A549 (cell line): ENCODE results near the gene COPE. TPM values are rescaled to one million over a fixed set of nuclear protein-coding genes. Genes with fewer than 3 reads are reported as not detected.

Experiments
- ATAC-seq, 2 experiments: fragments of 200-7000 bp in 1 of 2; fragments of >200 bp in 1 of 2; cut with Nextera tagmentation in 1 of 2; cut with Tn5 transposase in 1 of 2; 3 replicates each; pipeline versions ENCODE4 v1.8.0 to v1.9.1; 2018 to 2020; ENCODE audit warnings: mild to moderate bottlenecking in 1 of 2, moderate library complexity in 1 of 2
- CTCF ChIA-PET: fragments of 300-600 bp; sonication (Branson Sonifier 250); formaldehyde crosslinking; extraction: SDS; loops from one replicate; lab custom pipeline; 2021; ENCODE audit warnings: antibody characterized with exemption, inconsistent platforms; lab: Yijun Ruan, JAX
- POLR2A ChIA-PET: fragments of 350-600 bp; formaldehyde crosslinking; extraction: SDS; loops from one replicate; lab custom pipeline; 2021; ENCODE audit warnings: antibody characterized with exemption, inconsistent platforms; lab: Yijun Ruan, JAX
- DNase-seq, 2 experiments: peaks; one replicate each; pipeline versions ENCODE4 v3.0.0 to v3.0.0-alpha.2; 2011 to 2016; ENCODE audit warnings: low read depth in 1 of 2, low spot score in 1 of 2
- FAIRE-seq: peaks from 2 replicates; lab custom pipeline; 2011; peaks lifted over from hg19 to GRCh38; lab: Jason Lieb, UNC
- H3K27ac ChIP-seq, 2 experiments: fragments of >200 bp; sonication (Bioruptor Twin); formaldehyde crosslinking; 3 replicates each; pipeline ENCODE4 v1.5.1; 2016 to 2017
- H3K4me1 ChIP-seq: fragments of >200 bp; sonication (Bioruptor Twin); formaldehyde crosslinking; 3 replicates; pipeline ENCODE4 v1.6.1; 2016
- H3K4me2 ChIP-seq: fragments of >200 bp; sonication (Bioruptor Twin); formaldehyde crosslinking; 3 replicates; pipeline ENCODE4 v1.6.1; 2016
- H3K4me3 ChIP-seq: fragments of >200 bp; sonication (Bioruptor Twin); formaldehyde crosslinking; 3 replicates; pipeline ENCODE4 v1.5.1; 2016
- H3K9me3 ChIP-seq: fragments of >200 bp; sonication (Bioruptor Twin); formaldehyde crosslinking; 3 replicates; pipeline ENCODE4 v1.6.1; 2016
- CBX2 ChIP-seq: fragments of 200-600 bp; sonication (generic); IDR thresholded peaks from 2 replicates; pipeline ENCODE4 v1.6.1; 2016; ENCODE audit warnings: low read depth, mild to moderate bottlenecking, borderline replicate concordance
- CHD2 ChIP-seq: fragments of 150-350 bp; IDR thresholded peaks from 2 replicates; pipeline ENCODE4 v1.6.1; 2014; ENCODE audit warnings: low read length; ENCODE audit not compliant: partially characterized antibody
- CHD4 ChIP-seq: fragments of 200-600 bp; sonication (generic); IDR thresholded peaks from 2 replicates; pipeline ENCODE4 v1.6.1; 2016; ENCODE audit warnings: antibody characterized with exemption, mild to moderate bottlenecking, borderline replicate concordance
- FOSB ChIP-seq: fragments of 250-450 bp; sonication (Bioruptor Pico); IDR thresholded peaks from 2 replicates; pipeline ENCODE4 v1.5.0; 2020; ENCODE audit warnings: mild to moderate bottlenecking, moderate library complexity
- GATA3 ChIP-seq: IDR thresholded peaks from 2 replicates; pipeline ENCODE4 v1.6.1; 2012; ENCODE audit warnings: borderline replicate concordance
- HOXB5 ChIP-seq: fragments of 250-450 bp; sonication (Bioruptor Pico); IDR thresholded peaks from 2 replicates; pipeline ENCODE4 v1.5.0; 2020; ENCODE audit warnings: mild to moderate bottlenecking, moderate library complexity
- KDM5A ChIP-seq: fragments of 200-600 bp; sonication (generic); IDR thresholded peaks from 2 replicates; pipeline ENCODE4 v1.6.1; 2016; ENCODE audit warnings: antibody characterized with exemption, mild to moderate bottlenecking
- MAX ChIP-seq: IDR thresholded peaks from 2 replicates; pipeline ENCODE4 v1.6.1; 2012
- MAZ ChIP-seq: fragments of 150-350 bp; IDR thresholded peaks from 2 replicates; pipeline ENCODE4 v1.6.1; 2014; ENCODE audit warnings: antibody characterized with exemption, low read depth, low read length, borderline replicate concordance
- NR3C1 ChIP-seq: fragments of >200 bp; sonication (Bioruptor Twin); formaldehyde crosslinking; IDR thresholded peaks from 3 replicates; pipeline ENCODE4 v1.6.1; 2017
- POLR2A ChIP-seq: IDR thresholded peaks from 2 replicates; pipeline ENCODE4 v1.6.1; 2012; ENCODE audit warnings: mild to moderate bottlenecking, low read length
- POLR2AphosphoS2 ChIP-seq: conservative IDR thresholded peaks from 2 replicates; pipeline ENCODE4 v1.6.1; 2012; ENCODE audit warnings: low read length, improper control_type of control experiment, inconsistent platforms
- RARB ChIP-seq: fragments of 250-450 bp; sonication (Bioruptor Pico); IDR thresholded peaks from 2 replicates; pipeline ENCODE4 v1.8.0; 2021; ENCODE audit warnings: mild to moderate bottlenecking, moderate library complexity
- RCOR1 ChIP-seq: fragments of 150-350 bp; IDR thresholded peaks from 2 replicates; pipeline ENCODE4 v1.6.1; 2014; ENCODE audit warnings: antibody characterized with exemption, low read length, low read depth
- ZNF302 ChIP-seq: fragments of 250-450 bp; sonication (Bioruptor Pico); IDR thresholded peaks from 2 replicates; pipeline ENCODE4 v1.9.0; 2021; ENCODE audit warnings: inconsistent platforms, mild to moderate bottlenecking, moderate library complexity
- WGBS: methylation state at CpG from one replicate; pipeline ENCODE4 v1.1.6; 2017; ENCODE audit errors: missing lambda C conversion rate; 5-methylcytosine and 5-hydroxymethylcytosine counted together
- polyA plus RNA-seq, 4 experiments: library from polyadenylated mRNA; depleted of rRNA in 3 of 4; stranded (reverse); fragments of >200 nt; fragmentation: RNase III in 1 of 4; extraction: RNeasy Plus Mini Kit Qiagen cat#74134 plus additional on column Dnase treatment in 1 of 4; gene quantifications; 2 replicates in 3 of 4; 3 replicates in 1 of 4; pipeline ENCODE4 v1.2.3, GENCODE V29; 2011 to 2017
- TF ChIP-seq, protein P1 (sequence below): fragments of >200 bp; sonication (Bioruptor Twin); formaldehyde crosslinking; IDR thresholded peaks from 3 replicates; pipeline ENCODE4 v1.6.1; 2016
- TF ChIP-seq, protein P2 (sequence below): fragments of >200 bp; sonication (Bioruptor Twin); formaldehyde crosslinking; IDR thresholded peaks from 2 replicates; pipeline ENCODE4 v1.6.1; 2016
- TF ChIP-seq, protein P3 (sequence below): IDR thresholded peaks from 2 replicates; pipeline ENCODE4 v1.6.1; 2012; ENCODE audit warnings: low read depth, borderline replicate concordance

The COPE gene
- polyA plus RNA-seq, 2 of the 4 experiments (the other 2 are of a cell fraction), result 94.0 to 114 TPM

DNA sequence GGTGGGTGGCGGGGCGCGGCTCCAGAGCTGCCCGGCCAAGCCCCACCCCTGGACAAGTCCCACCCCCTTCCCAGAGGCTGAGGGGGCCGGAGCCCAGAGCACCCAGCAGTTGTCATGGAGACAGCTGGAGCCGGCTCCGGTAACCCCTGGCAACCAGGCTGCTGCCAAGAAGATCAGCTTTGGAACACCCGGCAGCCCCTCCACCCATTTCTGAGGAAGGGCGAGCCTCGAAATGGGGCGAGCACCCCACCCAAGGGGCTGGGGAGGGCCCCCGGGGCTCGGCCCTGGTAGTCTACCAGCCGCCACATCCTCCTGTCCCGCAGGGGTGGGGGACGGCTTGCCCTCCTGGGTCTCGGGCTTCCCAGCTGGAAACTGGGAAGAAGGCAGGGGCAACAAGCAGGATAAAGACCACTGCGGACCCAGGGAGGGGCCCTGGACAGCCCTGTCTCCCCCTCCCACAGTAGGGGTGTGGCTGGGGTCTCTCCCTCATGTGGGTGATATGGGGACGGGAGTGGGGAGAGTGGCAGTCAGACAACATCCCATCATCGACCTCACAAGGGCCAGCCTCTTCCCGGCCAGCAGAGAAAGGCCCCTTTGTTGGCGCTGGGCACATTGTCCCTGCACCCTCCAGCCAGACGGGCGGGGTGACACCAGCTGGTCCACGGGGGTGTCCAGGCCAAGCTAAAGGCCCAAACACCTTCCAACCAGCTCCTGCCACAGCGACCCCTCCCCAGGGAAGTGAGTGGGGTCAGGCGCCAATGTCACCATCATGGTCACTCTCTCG lies 24.7 kb downstream of the COPE start:
- no peaks in the 10 kb centered on the region for H3K9me3 ChIP-seq
- H3K4me3 ChIP-seq, result peak overlapping the region; percentile 76
- peak in 1 of 2 experiments; percentile 13; a peak in 3 of 6 replicates for ATAC-seq
- ChIA-PET POLR2A (interaction anchor here (1.8 kb wide), 1 partner anchor 25 kb away, joined by 4 read pairs; the partner anchor contains the start of genes COPE and DDX49), CTCF (interaction anchor here (0.9 to 4.1 kb wide), 23 partner anchors 8 to 253 kb away, joined by 3 to 46 read pairs (median 4); partner anchors contain the start of genes COPE and DDX49)
- no peak for FAIRE-seq
- no peak overlapping the region; a peak in 1 of 6 replicates for H3K27ac ChIP-seq
- H3K4me1 ChIP-seq, result peaks cover 11% of the 10 kb centered on the region; the same call in 2 of the 3 replicates
- 10% methylated on average over 2 of the region's 28 CpGs for WGBS
- peak in 1 of 2 experiments; percentile 18 for DNase-seq
- TF ChIP-seq, protein P1, sequence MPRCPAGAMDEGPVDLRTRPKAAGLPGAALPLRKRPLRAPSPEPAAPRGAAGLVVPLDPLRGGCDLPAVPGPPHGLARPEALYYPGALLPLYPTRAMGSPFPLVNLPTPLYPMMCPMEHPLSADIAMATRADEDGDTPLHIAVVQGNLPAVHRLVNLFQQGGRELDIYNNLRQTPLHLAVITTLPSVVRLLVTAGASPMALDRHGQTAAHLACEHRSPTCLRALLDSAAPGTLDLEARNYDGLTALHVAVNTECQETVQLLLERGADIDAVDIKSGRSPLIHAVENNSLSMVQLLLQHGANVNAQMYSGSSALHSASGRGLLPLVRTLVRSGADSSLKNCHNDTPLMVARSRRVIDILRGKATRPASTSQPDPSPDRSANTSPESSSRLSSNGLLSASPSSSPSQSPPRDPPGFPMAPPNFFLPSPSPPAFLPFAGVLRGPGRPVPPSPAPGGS, result no peak
- TF ChIP-seq GATA3 (no peak), RARB (no peak), POLR2A (no peak), ZNF302 (CRISPR knock-in tag) (no peak)
- TF ChIP-seq, protein P2, sequence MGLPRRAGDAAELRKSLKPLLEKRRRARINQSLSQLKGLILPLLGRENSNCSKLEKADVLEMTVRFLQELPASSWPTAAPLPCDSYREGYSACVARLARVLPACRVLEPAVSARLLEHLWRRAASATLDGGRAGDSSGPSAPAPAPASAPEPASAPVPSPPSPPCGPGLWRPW, result no peak
- H3K4me2 ChIP-seq, result peak overlapping the region; percentile 98

GRCh38 chr19:18893587-18894253 lies 25.5 kb downstream of the COPE start:
- Histone ChIP-seq H3K9me3 (no peaks in the 10 kb centered on the region), H3K4me3 (no peak overlapping the region), H3K27ac (no peak overlapping the region), H3K4me2 (no peak overlapping the region), H3K4me1 (peaks cover 11% of the 10 kb centered on the region; the same call in 2 of the 3 replicates)
- DNase-seq (no peak), ATAC-seq (no peak), FAIRE-seq (no peak)
- 73% methylated on average over 6 of the region's 18 CpGs for WGBS
- ChIA-PET POLR2A (no interaction called here), CTCF (interaction anchor here (1.0 to 4.1 kb wide), 8 partner anchors 8 to 119 kb away, joined by 3 to 46 read pairs (median 4); no protein-coding TSS in a partner anchor)
- TF ChIP-seq, protein P3, sequence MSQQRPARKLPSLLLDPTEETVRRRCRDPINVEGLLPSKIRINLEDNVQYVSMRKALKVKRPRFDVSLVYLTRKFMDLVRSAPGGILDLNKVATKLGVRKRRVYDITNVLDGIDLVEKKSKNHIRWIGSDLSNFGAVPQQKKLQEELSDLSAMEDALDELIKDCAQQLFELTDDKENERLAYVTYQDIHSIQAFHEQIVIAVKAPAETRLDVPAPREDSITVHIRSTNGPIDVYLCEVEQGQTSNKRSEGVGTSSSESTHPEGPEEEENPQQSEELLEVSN, result no peak
- no peak for TF ChIP-seq POLR2A
- TF ChIP-seq NR3C1, result no peak
- TF ChIP-seq MAZ, result no peak

GRCh38 chr19:18889949-18890745 lies 29.0 kb downstream of the COPE start:
- H3K4me2 ChIP-seq, result no peak overlapping the region
- no peak for TF ChIP-seq CHD4
- no peak for TF ChIP-seq HOXB5 (CRISPR knock-in tag)
- TF ChIP-seq KDM5A, result no peak
- no peak for TF ChIP-seq FOSB
- no peak for TF ChIP-seq CHD2
- TF ChIP-seq RCOR1, result no peak
- TF ChIP-seq CBX2, result no peak
- TF ChIP-seq MAX, result no peak
- TF ChIP-seq POLR2A, result no peak
- TF ChIP-seq POLR2AphosphoS2, result no peak
- DNase-seq (no peak), ATAC-seq (no peak), FAIRE-seq (no peak)
- H3K27ac ChIP-seq, result no peak overlapping the region
- ChIA-PET POLR2A (no interaction called here), CTCF (interaction anchor here (1.2 to 1.4 kb wide), 2 partner anchors 10 to 24 kb away, joined by 3 read pairs; no protein-coding TSS in a partner anchor)
- peaks cover 7% of the 10 kb centered on the region; the same call in 2 of the 3 replicates for H3K4me1 ChIP-seq
- H3K9me3 ChIP-seq, result no peaks in the 10 kb centered on the region
- no peak overlapping the region for H3K4me3 ChIP-seq
- WGBS, result 66% methylated on average over 10 of the region's 10 CpGs
